ENCODE data around the gene SKOR1.

SKOR1 gene

GRCh38 chr15:67853454-67853853 is 28.1 kb downstream of the SKOR1 start:
- DNase-seq: no peak

- DNase-seq: peak; percentile 43
Measured at GRCh38 chr15:67854358-67854757, 29.0 kb downstream of the SKOR1 start.

DNA sequence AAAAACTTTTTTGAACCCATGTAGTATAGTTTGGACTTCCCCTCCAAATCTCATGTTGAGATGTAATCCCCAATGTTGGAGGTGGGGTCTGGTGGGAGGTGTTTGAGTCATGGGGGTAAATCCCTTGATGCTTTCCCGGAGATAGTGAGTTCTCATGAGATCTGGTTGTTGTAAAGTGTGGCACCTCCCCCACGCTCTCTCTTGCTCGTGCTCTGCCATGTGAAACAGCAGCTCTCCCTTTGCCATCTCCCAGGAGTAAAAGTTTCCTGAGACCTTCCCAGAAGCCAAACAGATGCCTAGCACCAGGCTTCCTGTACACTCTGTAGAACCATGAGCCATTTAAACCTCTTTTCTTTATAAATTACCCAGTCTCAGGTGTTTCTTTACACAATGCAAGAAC is 30.5 kb downstream of the SKOR1 start:
- no peak for DNase-seq

- DNase-seq: no peak
Measured at GRCh38 chr15:67857220-67857619, 31.9 kb downstream of the SKOR1 start.

GRCh38 chr15:67859331-67859946 is 34.1 kb downstream of the SKOR1 start:
- no peak for DNase-seq

- no peak for DNase-seq
Measured at GRCh38 chr15:67861983-67862382, 36.7 kb downstream of the SKOR1 start.

- DNase-seq: no peak
Measured at GRCh38 chr15:67862750-67863441, 37.6 kb downstream of the SKOR1 start.

DNA sequence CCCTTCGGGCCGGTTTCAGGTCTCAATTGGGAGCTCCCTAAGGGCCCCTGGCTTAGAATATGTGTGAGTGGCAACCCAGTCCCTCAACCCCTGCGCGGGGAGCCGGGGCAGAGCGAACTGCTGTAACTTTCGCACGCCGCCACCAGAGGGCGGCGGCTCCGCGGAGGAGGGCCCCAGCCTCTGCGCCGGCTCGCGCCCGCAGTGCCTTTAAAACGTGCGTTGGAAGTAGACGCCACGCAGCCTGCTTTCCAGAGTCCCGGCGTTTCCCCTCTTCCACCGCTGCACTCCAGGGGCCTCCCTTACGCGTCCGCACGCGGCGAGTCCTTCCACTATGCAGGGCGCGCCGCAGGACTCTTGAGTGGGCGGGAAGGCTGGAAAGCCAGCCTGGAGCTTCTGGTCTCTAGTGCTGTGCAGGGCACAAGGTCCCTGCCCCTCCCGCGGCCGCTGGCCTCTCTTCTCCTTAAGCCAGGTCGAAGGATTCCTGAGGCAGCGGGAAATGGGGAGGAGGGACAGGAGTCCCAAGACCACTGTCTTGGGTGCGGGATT is 38.2 kb downstream of the SKOR1 start:
- peak; percentile 90 for DNase-seq

- no peak for DNase-seq
Measured at GRCh38 chr15:67865331-67865730, 40.0 kb downstream of the SKOR1 start.

DNA sequence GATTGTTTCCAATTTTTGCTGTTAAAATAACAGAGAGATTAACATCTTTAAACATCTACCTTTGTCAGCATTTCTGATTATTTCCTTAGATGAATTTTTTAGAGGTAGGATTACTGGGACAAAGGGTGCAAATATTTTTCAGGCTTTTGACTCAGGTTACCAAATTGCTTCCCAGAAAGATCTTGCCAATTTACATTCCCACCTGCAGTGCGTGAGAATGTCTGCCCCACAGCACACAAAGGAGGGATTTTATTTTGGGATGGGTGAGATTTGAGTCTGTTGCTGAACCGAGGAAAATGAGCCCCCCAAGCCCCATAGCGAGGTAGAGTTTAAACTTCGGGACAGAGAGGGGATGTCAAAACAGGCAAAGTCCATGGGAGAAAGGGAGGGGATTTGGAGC is 40.5 kb downstream of the SKOR1 start:
- DNase-seq: no peak

DNA sequence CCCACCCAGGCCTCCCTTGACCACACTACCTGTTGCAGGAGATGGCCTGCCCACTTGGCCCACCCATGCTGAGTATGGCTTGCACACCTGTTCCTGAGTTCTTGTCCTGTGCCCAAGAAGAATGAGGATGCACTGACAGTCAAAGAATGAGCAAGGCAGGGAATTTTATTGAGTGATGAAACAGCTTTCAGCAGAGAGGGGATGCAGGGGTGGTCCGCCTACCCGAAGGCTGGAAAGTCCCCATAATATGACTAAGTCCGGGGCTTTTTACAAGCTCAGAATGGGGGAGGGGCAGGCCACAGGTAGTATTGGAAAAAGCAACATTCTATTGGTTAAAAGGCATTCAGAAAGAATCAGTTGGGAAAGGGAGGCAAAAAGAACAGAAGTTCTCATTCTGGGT is 44.4 kb downstream of the SKOR1 start:
- no peak for DNase-seq

DNA sequence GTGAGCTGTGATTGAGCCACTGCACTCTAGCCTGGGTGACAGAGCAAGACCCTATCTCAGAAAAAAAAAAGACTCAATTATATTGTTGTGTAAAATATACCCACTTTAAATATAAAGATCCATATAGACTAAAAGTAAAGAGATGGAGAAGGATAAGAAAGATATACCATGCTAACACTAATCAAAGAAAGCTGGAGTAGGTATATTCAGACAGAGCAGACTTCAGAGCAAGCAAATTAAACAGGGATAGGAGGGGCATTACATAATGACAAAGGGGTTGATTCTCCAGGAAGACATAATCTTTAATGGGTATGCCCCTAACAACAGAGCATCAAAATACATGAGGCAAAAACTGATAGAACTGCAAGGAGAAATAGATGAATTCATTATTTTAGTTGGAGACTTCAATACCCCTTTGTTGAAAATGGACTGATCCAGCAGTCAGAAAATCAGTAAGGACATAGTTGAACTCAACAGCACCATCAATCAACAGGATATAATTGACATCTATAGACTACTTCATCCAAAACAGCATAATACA is 45.6 kb downstream of the SKOR1 start:
- DNase-seq: no peak

- DNase-seq: no peak
Measured at GRCh38 chr15:67873777-67874176, 48.5 kb downstream of the SKOR1 start.

- DNase-seq: no peak
Measured at GRCh38 chr15:67878712-67879206, 53.5 kb downstream of the SKOR1 start.

- no peak for DNase-seq
Measured at GRCh38 chr15:67879440-67880129, 54.3 kb downstream of the SKOR1 start.

DNA sequence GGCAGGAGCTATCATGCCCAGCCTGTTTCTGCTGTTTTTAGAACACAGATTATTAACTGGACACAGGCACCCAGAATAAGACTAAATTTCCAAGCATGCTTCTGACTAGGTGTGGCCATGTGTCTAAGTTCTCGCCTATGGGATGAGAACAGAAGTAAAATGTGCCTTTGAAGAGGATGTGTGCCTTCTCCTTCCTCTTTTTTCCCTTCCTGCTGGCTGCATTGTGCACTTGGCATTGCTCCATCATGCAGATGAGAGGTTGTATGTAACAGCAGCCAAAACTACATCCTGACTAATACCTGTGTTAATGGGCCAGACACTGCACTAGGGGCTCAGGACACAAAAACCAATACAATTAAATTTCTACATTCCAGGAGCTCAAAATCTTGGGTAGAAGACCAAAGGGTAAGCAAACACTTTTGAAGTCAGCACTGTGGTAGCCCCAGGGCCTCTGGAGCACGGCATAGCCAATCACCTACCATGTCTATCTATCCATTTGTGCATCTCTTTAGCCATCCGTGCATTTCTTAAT is 55.4 kb downstream of the SKOR1 start:
- peak; percentile 85 for DNase-seq

GRCh38 chr15:67882487-67883233 is 57.4 kb downstream of the SKOR1 start:
- DNase-seq: peak; percentile 67

DNA sequence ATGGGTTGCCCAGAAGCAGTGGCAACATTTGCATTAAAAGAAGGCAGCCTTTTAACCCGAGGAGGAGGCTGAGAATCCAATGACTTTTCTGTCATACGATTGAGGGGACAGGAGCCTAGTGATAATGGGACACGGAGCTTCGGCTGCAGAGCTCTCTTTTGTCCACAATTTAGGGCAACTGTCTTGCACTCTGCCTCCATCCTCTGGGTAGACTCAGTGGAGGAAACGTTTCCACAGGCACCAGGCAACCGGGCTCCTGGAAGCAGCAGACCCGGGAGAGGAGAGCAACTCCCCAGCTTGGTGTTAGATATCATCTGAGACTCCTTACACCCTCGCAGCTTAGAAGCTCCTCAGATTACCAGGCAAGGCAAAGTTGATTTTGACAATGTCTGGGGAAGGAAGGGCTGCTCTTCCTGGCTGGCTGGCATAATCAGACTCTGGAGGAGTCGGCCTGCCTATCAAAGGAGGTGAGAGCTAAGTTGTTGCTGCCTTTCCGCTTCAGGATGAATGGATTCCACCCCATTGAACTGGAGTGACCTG is 58.0 kb downstream of the SKOR1 start:
- no peak for DNase-seq

GRCh38 chr15:67884009-67884408 is 58.7 kb downstream of the SKOR1 start:
- DNase-seq: no peak
